GM12878 (cell line): ENCODE measurements around the gene HAUS7.

Experiments
- CTCF ChIP-seq, 3 experiments: IDR thresholded peaks in 2 of 3; conservative IDR thresholded peaks in 1 of 3; 2 replicates each; pipeline ENCODE4 v1.5.1; 2011; ENCODE audit warnings: low read depth in 3 of 3, low read length in 3 of 3, mild to moderate bottlenecking in 3 of 3, control low read depth in 2 of 3, moderate library complexity in 2 of 3, inconsistent platforms in 1 of 3, mixed read lengths in 1 of 3; ENCODE audit not compliant: control insufficient read depth in 2 of 3, insufficient read depth in 1 of 3; ENCODE audit errors: extremely low read depth in 1 of 3
- E2F8 ChIP-seq: fragments of 450-650 bp; IDR thresholded peaks from 2 replicates; pipeline ENCODE4 v1.6.1; 2018; ENCODE audit warnings: mild to moderate bottlenecking, low read depth, moderate library complexity; ENCODE audit not compliant: partially characterized antibody
- KDM1A ChIP-seq: fragments of 200-600 bp; sonication (generic); IDR thresholded peaks from 2 replicates; pipeline ENCODE4 v1.6.1; 2016; ENCODE audit warnings: borderline replicate concordance
- NKRF ChIP-seq: fragments of 450-650 bp; conservative IDR thresholded peaks from 2 replicates; pipeline ENCODE4 v1.6.1; 2017; ENCODE audit warnings: mild to moderate bottlenecking, moderate library complexity
- PKNOX1 ChIP-seq: fragments of 450-650 bp; IDR thresholded peaks from 2 replicates; pipeline ENCODE4 v1.6.1; 2016; ENCODE audit warnings: mild to moderate bottlenecking
- ZBTB33 ChIP-seq: fragments of 450-650 bp; IDR thresholded peaks from 2 replicates; pipeline ENCODE4 v1.6.1; 2017; ENCODE audit warnings: mild to moderate bottlenecking

GRCh38 chrX:153502131-153502530, 31.8 kb upstream of the HAUS7 start:
- TF ChIP-seq CTCF (IDR thresholded peaks at IDR 0.05 in 2 of 3, conservative IDR thresholded peaks at IDR 0.05 in 1 of 3; ENCODE audit: control insufficient read depth in 2 of 3, extremely low read depth in 1 of 3, insufficient read depth in 1 of 3, low read depth in 3 of 3, low read length in 3 of 3) (no peak), PKNOX1 (no peak), E2F8 (no peak), KDM1A (no peak), NKRF (no peak), ZBTB33 (no peak)
